NT2/D1 (cell line): ENCODE results near the gene C9orf153.

Experiments
- SUZ12 ChIP-seq: IDR thresholded peaks from 2 replicates; pipeline ENCODE4 v1.6.1; 2011; ENCODE audit not compliant: insufficient read length, insufficient read depth; ENCODE audit errors: extremely low read depth
- ZNF274 ChIP-seq: IDR thresholded peaks from 2 replicates; pipeline ENCODE4 v1.6.1; 2011; ENCODE audit warnings: mild to moderate bottlenecking, low read depth, low read length

- TF ChIP-seq SUZ12: no peak
- no peak for TF ChIP-seq ZNF274
Measured at GRCh38 chr9:86279839-86280238, 20.4 kb upstream of the C9orf153 start.
